Activated CD4-positive, alpha-beta T cell treated with anti-CD3 and anti-CD28 coated beads, Interleukin-2, amount 50 U/mL, for 1 hour (primary cell): ENCODE measurements around the gene ARAP2.

ENCODE experiments used
- DNase-seq: peaks from one replicate; pipeline ENCODE4 v3.0.0-alpha.2; 2020

Gene ARAP2

GRCh38 chr4:36264207-36264826 lies 20.0 kb upstream of the ARAP2 start:
- no peak for DNase-seq

DNA sequence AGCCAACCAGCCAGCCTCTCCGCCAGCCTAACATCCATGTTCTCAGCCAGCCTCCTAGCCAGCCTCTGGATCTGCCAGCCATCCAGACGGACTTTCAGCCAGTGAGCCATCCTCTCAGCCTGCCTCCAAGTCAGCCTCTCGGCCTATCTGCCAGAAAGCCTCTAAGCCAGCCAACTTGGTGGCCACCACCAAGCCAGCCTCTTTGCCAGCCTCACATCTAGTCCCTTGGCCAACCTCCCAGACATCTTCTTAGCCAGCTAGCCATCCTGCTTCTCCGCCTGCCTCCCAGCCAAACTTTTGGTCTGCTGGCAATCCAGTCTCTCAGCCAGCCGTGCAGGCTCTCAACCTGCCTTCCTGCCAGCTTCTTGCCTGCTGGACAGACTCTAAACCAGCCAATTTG lies 16.4 kb upstream of the ARAP2 start:
- DNase-seq = no peak

DNA sequence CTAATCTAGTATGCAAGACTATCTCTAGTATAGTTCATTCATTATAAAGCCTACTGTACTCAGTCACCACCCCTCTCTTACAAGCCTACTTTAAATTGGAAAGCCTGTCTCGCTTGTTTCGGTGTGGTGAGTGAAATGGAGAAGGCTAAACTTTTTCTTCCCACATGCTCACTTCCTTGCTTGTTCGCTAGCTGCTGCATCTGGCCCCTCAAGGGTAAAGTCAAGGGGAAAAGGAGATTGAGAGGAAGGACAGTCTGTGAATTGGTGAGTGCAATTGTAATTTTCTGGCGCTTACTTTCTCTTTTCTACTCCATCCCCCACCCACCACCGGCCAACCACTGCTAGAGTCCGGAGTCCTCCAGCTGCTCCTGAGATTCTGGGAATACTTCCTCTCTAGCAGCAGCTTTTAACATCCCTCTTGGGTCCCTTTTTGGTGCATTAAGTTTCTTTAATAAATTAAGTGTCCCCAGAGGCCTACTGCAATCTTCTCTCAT lies 12.1 kb upstream of the ARAP2 start:
- no peak for DNase-seq

GRCh38 chr4:36255577-36255976 lies 11.3 kb upstream of the ARAP2 start:
- peak; percentile 49 for DNase-seq

DNA sequence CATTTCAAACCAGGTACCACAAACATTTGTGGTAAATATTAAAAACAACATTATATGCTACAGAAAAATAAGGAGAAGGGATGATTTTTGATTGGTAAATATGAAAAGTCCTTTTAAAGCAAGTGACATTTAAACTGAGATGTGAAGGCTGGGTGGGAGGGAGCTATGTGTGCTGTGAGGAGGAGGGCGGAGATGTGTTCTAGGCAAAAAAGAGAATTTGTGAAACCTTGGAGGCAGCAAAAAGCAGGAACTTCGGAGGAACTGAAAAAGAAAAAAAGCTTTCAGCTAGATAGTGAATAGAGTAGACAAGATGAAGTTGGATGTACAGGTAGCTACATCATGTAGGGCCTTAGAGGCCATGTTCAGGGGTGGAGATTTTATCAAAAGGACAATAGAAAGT lies 10.1 kb upstream of the ARAP2 start:
- no peak for DNase-seq

DNA sequence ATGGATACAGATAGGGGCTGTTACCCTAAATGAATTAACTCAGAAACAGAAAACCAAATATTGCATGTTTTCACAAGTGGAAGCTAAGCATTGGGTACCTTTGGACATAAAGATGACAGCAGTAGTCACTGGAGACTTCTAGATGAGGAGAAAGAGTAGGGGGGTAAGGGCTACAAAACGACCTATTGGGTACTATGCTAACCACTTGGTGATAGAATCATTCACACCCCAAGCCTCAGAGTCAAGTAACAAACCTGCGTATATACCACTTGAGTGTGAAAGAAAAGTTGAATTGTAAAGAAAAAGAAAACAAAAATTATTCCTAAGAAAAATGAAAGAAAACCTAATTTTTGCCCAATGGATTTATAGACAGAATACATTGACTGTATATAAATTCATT lies 7.7 kb upstream of the ARAP2 start:
- no peak for DNase-seq

- DNase-seq = no peak
Measured at GRCh38 chr4:36249610-36250009, 5.3 kb upstream of the ARAP2 start.

DNA sequence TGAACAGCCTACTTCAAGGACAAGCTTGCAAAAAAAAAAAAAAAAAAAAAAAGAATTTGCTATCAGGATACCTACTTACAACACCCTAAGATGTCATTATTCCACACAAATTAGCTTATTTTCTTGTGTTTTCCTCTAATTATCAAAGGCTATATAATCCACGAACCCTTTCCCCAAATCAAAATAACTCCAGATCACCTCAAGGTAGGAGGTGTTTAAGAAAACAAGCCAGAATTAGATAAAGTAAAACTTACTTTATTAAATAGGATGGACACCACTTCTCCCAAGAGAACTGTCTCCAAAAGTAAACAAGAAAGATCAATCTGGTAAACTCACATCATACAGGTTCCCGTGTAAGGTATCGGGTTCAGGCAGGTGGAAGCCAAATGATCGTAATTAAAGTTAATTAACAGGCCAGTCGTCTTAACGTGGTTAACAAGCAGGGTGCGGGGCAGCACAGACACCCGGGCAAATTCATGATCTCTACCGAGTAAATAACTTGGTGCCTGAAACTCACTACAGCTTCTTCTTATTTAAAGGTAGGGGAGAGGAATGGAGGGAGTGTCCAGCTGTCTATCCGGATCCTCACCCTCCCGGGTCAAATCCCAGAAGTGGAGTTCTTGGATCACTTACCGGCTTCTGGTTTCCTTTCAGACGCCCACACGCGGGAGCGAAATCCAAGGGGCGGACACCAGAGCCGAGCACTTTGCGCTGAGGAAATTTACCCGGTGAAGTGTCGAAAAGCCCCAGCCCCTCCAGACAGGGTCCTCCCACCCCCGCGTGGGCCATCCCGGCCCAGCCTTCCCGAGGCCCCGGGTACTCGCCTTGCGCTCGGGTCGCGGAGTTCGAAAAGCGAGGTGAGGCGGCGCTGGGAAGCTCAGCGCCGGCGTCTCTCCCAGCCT lies 708 bp downstream of the ARAP2 start:
- peak; percentile 36 for DNase-seq

DNA sequence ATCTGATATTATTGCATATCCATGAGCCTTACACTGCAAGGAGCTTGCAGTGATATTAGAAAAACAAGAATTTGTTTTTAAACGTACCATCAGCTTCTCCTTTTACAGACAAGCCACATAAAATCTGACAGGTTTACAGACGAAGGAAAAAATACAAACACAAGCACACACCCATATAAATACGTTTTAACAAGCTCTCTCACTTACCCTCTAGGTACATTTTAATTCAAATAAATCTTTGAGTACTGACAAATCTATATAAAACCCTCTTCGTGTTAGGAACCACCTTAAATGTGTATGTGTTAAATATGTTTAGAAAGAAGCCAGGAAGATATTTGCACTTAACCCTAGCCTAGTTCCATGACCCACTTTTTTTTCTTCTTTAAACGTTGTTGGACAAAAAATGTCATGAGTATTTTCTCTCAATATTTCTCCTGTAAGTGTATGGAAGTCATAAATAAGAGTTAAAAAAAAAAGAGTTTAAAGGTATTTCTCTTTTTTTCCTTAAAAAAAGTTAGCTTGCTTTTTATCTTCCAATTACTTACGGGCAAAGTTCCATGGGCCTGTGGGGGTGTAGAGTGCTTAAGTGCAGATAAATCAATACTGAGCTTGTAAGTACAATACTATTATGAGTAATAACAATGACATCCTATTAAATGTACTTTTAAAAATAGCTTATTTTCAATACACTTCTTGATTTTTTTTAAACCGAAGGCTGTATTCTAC lies 1.5 kb downstream of the ARAP2 start:
- no peak for DNase-seq

- no peak for DNase-seq
Measured at GRCh38 chr4:36241771-36242170, 2.5 kb downstream of the ARAP2 start.

DNA sequence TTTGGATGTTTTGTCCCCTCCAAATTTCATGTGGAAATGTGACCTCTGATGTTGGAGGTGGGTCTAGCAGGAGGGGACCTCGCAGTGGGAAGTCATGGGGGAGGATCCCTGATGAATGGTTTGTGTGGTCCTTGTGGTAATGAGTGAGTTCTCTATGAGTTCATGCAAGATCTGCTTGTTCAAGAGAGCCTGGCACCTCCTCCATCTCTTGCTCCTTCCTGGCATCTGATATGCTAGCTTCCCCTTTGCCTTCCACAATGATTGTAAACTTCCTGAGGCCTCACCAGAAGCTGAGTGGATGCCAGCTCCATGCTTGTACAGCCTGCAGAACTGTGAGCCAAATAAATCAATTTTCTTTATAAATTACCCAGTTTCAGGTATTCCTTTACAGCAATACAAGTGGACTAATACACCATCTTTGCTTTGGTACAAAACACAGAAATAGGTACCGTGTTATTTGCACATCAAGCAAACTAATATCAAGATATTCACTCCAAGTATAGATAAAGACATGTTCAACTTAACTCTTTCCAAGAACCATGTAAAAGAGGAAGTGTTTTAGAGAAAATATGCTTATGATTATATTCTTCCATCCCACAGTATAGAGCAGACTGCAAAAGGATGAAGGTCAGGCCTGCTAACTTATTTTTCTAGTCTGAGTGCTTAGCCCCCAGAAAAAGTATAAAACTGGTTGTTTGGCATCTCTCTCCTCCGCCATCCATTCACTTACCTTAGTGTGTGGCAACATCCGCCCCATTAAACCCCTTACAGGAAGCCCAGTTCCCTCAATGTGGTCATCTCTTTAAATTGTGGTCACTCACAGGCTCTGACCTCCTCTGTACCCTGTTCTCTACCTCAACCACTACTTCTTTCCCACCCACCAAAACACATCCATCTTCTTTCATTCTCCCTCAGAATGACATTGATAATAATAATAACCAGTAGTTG lies 6.7 kb downstream of the ARAP2 start:
- DNase-seq = no peak

GRCh38 chr4:36236159-36236558 lies 8.2 kb downstream of the ARAP2 start:
- DNase-seq = no peak

- DNase-seq = no peak
Measured at GRCh38 chr4:36235306-36235705, 9.0 kb downstream of the ARAP2 start.

DNA sequence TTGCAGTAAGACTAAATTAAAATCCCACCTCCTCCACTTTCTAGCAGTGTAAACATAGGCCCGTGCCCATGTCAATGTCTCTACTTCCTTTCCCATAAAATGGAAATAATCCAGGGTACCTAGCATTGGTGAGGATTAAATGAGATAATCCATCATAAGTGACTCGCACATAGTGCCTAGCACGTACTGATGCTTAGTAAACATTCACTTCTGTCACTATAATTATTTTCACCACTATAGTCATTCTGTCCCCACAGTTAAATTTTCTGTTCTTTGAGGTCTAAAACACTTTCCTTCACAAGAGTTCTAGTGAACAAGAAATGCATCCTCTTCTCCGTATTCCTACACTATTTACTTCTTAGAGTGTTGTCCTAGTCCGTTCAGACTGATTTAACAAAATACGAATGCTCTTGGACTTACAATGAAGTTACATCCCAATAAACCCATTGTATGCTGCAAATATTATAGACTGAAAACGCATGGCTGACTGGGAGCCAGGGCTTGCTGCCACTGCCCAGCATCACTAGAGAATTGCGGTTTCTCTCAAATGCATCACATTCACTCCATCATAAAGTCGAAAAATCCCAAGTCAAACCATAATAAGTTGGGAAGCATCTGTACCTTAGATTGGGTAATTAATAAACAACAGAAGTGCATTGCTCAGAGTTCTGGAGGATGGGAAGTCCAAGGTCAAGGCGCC lies 10.6 kb downstream of the ARAP2 start:
- no peak for DNase-seq

DNA sequence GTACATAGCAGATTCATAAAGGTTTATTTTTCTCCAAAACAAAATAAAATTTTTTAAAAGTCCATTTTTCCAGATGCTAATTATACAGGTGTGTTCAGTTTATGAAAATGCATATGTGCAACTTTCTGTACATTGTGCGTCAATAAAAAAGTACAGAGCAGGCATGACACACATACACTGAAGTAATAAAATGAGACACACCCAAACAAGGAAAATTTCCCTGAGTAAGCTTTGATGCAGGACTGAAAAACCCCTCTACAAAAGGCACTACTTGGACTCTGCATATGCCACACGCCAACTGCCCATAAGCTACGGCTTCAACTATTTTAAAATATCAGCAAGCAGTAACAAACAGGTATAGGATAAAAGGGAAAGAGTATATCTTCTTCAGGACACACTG lies 13.8 kb downstream of the ARAP2 start:
- no peak for DNase-seq

- no peak for DNase-seq
Measured at GRCh38 chr4:36227913-36228312, 16.4 kb downstream of the ARAP2 start.

DNA sequence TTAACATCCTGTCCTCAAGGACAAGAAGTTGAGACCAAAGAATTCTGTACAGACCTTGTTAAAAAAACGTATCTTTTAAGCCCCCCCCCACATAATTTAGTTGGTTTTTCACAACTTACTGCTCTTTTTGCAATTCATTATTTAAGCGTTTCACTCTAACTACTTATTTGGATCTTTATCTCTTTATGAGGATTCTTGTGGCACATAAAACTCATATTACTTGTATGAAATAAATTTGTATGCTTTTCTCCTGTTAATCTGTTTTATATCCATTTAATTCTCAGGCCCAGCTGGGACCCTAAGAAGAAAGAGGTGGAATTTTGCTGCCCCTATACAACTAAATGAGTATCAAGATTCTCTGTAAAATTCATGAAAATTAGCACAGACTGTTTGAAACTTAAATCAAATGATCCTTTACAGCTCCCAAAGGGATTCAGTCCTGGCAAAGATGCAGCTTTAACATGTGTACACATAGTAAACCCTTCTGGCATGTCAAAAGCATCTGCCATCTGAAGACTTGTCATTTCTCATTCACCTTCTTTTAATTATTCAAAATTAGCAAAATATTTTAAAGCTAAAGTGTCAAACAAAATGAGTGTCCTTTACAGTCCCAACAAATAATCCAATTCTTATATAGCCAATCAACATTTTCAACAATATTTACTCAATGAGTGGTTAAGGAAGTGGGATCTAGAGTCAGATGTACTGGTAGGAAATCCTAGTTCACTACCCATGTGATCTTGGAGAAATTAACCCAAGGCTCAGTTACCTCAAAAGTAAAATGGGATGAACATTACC lies 17.7 kb downstream of the ARAP2 start:
- DNase-seq = no peak

- no peak for DNase-seq
Measured at GRCh38 chr4:36224972-36225903, 19.1 kb downstream of the ARAP2 start.

DNA sequence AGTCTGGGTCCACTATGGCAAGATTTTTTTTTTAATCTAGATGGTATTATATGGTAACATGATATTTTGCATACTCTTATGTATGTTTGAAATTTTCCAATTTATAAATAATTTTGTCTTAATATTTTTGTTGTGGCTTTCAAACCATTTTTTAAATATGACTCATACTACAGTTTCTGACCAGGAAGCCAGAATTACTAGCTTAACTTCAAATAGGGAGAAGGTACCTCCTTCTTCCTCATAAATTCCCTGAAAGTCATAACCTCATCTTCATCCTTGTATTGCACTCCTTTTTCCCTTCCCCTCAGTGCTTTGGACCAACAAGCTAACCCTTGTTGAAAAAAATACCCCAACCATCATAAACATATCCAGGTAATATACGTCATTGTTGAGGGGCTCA lies 21.6 kb downstream of the ARAP2 start:
- DNase-seq = no peak

- no peak for DNase-seq
Measured at GRCh38 chr4:36220776-36221175, 23.5 kb downstream of the ARAP2 start.
